HG03159 (cell line): ENCODE measurements around the gene VCL.

Experiments used
- ATAC-seq: cut with Tn5 transposase; IDR thresholded peaks from one replicate; pipeline ENCODE4 v1.9.1; 2021; ENCODE audit warnings: mild to moderate bottlenecking, moderate library complexity; ENCODE audit not compliant: unreplicated experiment

Gene VCL

GRCh38 chr10:74071157-74071556 lies 73.2 kb downstream of the VCL start:
- no peak for ATAC-seq

GRCh38 chr10:74072503-74072902 lies 74.6 kb downstream of the VCL start:
- ATAC-seq: no peak

GRCh38 chr10:74075906-74076305 lies 78.0 kb downstream of the VCL start:
- no peak for ATAC-seq

- ATAC-seq: no peak
Measured at GRCh38 chr10:74076961-74077360, 79.0 kb downstream of the VCL start.

GRCh38 chr10:74077416-74077815 lies 79.5 kb downstream of the VCL start:
- no peak for ATAC-seq

GRCh38 chr10:74078037-74078436 lies 80.1 kb downstream of the VCL start:
- ATAC-seq: peak; percentile 86

GRCh38 chr10:74079028-74079935 lies 81.4 kb downstream of the VCL start:
- ATAC-seq: no peak

GRCh38 chr10:74079936-74080590 lies 82.1 kb downstream of the VCL start:
- no peak for ATAC-seq

- ATAC-seq: no peak
Measured at GRCh38 chr10:74081192-74081803, 83.4 kb downstream of the VCL start.

GRCh38 chr10:74081941-74082718 lies 84.2 kb downstream of the VCL start:
- no peak for ATAC-seq

- no peak for ATAC-seq
Measured at GRCh38 chr10:74083304-74083703, 85.4 kb downstream of the VCL start.

GRCh38 chr10:74084955-74085354 lies 87.0 kb downstream of the VCL start:
- peak; percentile 82 for ATAC-seq

GRCh38 chr10:74086317-74086716 lies 88.4 kb downstream of the VCL start:
- no peak for ATAC-seq

GRCh38 chr10:74088722-74089121 lies 90.8 kb downstream of the VCL start:
- no peak for ATAC-seq

- no peak for ATAC-seq
Measured at GRCh38 chr10:74092372-74092771, 94.5 kb downstream of the VCL start.

GRCh38 chr10:74093530-74094164 lies 95.7 kb downstream of the VCL start:
- ATAC-seq: no peak

GRCh38 chr10:74094231-74094630 lies 96.3 kb downstream of the VCL start:
- no peak for ATAC-seq

- ATAC-seq: peak; percentile 93
Measured at GRCh38 chr10:74096777-74097176, 98.9 kb downstream of the VCL start.

GRCh38 chr10:74097776-74098175 lies 99.9 kb downstream of the VCL start:
- no peak for ATAC-seq

GRCh38 chr10:74099420-74099819 lies 101.5 kb downstream of the VCL start:
- no peak for ATAC-seq

- no peak for ATAC-seq
Measured at GRCh38 chr10:74099836-74100235, 101.9 kb downstream of the VCL start.
